HEK293 (cell line): ENCODE data around the gene NXPH2.

Experiments used
- GLIS2 ChIP-seq: fragments of 450-650 bp; formaldehyde crosslinking; IDR thresholded peaks from 2 replicates; pipeline ENCODE4 v1.5.1; 2016; ENCODE audit warnings: missing biosample characterization, missing genetic modification characterization
- KLF1 ChIP-seq: fragments of 450-650 bp; formaldehyde crosslinking; IDR thresholded peaks from 2 replicates; pipeline ENCODE4 v1.5.1; 2016; ENCODE audit warnings: missing biosample characterization, missing genetic modification characterization
- REST ChIP-seq: fragments of 450-650 bp; formaldehyde crosslinking; IDR thresholded peaks from 2 replicates; pipeline ENCODE4 v1.5.1; 2016; ENCODE audit warnings: missing biosample characterization, missing genetic modification characterization
- ZNF133 ChIP-seq: fragments of 450-650 bp; formaldehyde crosslinking; IDR thresholded peaks from 2 replicates; pipeline ENCODE4 v1.5.1; 2016; ENCODE audit warnings: missing biosample characterization, missing genetic modification characterization
- ZNF394 ChIP-seq: fragments of 450-650 bp; formaldehyde crosslinking; IDR thresholded peaks from 2 replicates; pipeline ENCODE4 v1.5.1; 2016; ENCODE audit warnings: missing biosample characterization, missing genetic modification characterization, mild to moderate bottlenecking, moderate library complexity, borderline replicate concordance
- ZNF530 ChIP-seq: fragments of 450-650 bp; formaldehyde crosslinking; IDR thresholded peaks from 2 replicates; pipeline ENCODE4 v1.5.1; 2016; ENCODE audit warnings: low read depth, missing biosample characterization, missing genetic modification characterization

GRCh38 chr2:138649571-138649970 lies 130.6 kb downstream of the NXPH2 start:
- no peak for TF ChIP-seq GLIS2
- TF ChIP-seq ZNF394 (tag by site-specific recombination), result no peak
- no peak for TF ChIP-seq ZNF133
- TF ChIP-seq ZNF530, result no peak
- no peak for TF ChIP-seq KLF1 (tag by site-specific recombination)
- TF ChIP-seq REST (tag by site-specific recombination), result no peak
